ENCODE measurements around the gene HOXA3. TPM values are rescaled to one million over a fixed set of nuclear protein-coding genes. Genes with fewer than 3 reads are reported as not detected.

The HOXA3 gene
- total RNA-seq, 1 donor from 2014 or later = 8.7 TPM

- peaks cover 91% of the 10 kb centered on the region for H3K27me3 ChIP-seq
- H3K9me3 ChIP-seq = no peaks in the 10 kb centered on the region
- peaks cover 27% of the 10 kb centered on the region for H3K4me1 ChIP-seq
- DNase-seq (peak; percentile 68), ATAC-seq (peak; percentile 50)
- no peak overlapping the region for H3K27ac ChIP-seq
- TF ChIP-seq, protein P1, sequence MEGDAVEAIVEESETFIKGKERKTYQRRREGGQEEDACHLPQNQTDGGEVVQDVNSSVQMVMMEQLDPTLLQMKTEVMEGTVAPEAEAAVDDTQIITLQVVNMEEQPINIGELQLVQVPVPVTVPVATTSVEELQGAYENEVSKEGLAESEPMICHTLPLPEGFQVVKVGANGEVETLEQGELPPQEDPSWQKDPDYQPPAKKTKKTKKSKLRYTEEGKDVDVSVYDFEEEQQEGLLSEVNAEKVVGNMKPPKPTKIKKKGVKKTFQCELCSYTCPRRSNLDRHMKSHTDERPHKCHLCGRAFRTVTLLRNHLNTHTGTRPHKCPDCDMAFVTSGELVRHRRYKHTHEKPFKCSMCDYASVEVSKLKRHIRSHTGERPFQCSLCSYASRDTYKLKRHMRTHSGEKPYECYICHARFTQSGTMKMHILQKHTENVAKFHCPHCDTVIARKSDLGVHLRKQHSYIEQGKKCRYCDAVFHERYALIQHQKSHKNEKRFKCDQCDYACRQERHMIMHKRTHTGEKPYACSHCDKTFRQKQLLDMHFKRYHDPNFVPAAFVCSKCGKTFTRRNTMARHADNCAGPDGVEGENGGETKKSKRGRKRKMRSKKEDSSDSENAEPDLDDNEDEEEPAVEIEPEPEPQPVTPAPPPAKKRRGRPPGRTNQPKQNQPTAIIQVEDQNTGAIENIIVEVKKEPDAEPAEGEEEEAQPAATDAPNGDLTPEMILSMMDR (IDR thresholded peaks at IDR 0.05) = no peak
- peak overlapping the region; percentile 62 for H3K4me3 ChIP-seq
- intact Hi-C loops (cut with DNase I) = loop anchor here (10.0 kb wide), 2 partner anchors 1266 to 1296 kb away; no protein-coding TSS in a partner anchor
- no peaks in the 10 kb centered on the region for H3K36me3 ChIP-seq
These were observed 8.9 kb upstream of the HOXA3 start for GRCh38 chr7:27161214-27161720.

- intact Hi-C loops (cut with DNase I) = loop anchor here (10.0 kb wide), 2 partner anchors 1266 to 1296 kb away; no protein-coding TSS in a partner anchor
- peaks cover 24% of the 10 kb centered on the region for H3K4me1 ChIP-seq
- ATAC-seq (peak; percentile 93), DNase-seq (peak; percentile 92)
- H3K4me3 ChIP-seq = peak overlapping the region; percentile 62
- peaks cover 90% of the 10 kb centered on the region for H3K27me3 ChIP-seq
- no peaks in the 10 kb centered on the region for H3K36me3 ChIP-seq
- no peaks in the 10 kb centered on the region for H3K9me3 ChIP-seq
- peak overlapping the region; percentile 44 for H3K27ac ChIP-seq
- TF ChIP-seq, protein P1 (IDR thresholded peaks at IDR 0.05) = peak; percentile 99
These were observed 8.3 kb upstream of the HOXA3 start for GRCh38 chr7:27160546-27161213.

DNA sequence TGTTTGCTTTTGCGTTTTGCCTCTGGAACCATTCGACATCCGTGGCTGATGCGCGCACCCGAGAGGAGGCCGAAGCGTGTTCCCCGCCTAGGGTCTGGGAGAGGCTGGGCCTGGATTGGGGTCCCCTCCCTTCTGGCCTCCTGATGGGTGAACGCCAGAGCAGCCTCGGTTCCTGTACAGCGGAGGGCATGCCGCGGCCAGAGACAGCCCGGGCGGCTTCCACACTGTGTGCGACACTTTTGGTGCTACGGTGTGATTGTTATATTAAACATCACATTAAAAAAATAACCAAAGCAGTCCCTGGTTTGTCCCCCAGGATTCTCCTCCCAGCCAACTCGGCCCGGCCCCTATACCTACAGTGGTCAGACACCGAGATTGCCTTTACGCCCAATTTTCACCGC, 7.8 kb upstream of the HOXA3 start:
- H3K9me3 ChIP-seq = no peaks in the 10 kb centered on the region
- intact Hi-C loops (cut with DNase I) = loop anchor here (10.0 kb wide), 2 partner anchors 1265 to 1295 kb away; no protein-coding TSS in a partner anchor
- no peak overlapping the region for H3K27ac ChIP-seq
- TF ChIP-seq, protein P1 (IDR thresholded peaks at IDR 0.05) = no peak
- peak; percentile 63 for DNase-seq
- ATAC-seq = no peak
- H3K27me3 ChIP-seq = peaks cover 90% of the 10 kb centered on the region
- no peaks in the 10 kb centered on the region for H3K36me3 ChIP-seq
- peak overlapping the region; percentile 62 for H3K4me3 ChIP-seq
- H3K4me1 ChIP-seq = peaks cover 27% of the 10 kb centered on the region

DNA sequence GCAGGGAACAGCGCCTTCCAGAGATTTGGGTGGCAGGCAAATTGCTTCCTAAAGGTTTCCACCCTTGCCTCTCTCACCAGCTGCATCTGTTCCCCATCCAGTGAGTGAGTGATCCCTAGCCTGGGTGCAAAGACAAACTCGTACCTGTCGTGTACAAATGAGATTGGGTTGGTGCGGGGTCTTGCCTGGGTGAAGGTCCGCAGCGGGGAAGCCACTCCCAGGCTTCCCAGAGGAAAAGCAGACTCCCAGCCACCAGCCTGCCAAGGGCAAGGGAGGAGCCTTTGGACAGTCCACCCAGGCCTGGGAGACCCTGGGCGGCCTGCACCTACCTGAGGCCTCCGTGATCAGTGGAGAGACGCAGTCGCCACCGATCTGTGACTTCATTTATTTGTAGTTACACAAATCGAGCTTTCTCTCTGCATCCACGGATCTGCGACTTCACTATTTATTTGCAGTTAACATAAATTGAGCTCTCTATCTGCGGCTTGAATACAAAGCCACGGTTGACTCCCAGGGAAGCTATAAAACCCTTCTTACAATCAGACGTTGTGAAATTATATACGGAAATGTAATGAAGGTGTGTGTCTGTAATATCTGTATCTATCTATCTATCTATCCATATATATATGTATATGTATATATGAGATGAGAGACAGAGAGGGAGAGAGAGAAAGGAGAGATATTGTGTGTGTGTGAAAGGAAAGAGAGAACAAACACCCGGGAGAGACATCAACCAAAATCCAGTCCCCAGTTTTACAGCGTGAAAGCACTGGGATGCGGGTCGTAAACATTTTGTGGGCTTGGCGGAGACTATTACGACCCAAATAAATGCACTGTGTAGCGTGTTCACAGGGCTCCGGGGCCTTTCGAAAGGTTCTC, 7.1 kb upstream of the HOXA3 start:
- intact Hi-C loops (cut with DNase I) = loop anchor here (5.0 to 10.0 kb wide), 3 partner anchors 787 to 1295 kb away; no protein-coding TSS in a partner anchor
- no peaks in the 10 kb centered on the region for H3K9me3 ChIP-seq
- no peak overlapping the region for H3K4me3 ChIP-seq
- TF ChIP-seq, protein P1 (IDR thresholded peaks at IDR 0.05) = no peak
- no peaks in the 10 kb centered on the region for H3K36me3 ChIP-seq
- no peak overlapping the region for H3K27ac ChIP-seq
- H3K4me1 ChIP-seq = peaks cover 28% of the 10 kb centered on the region
- DNase-seq (no peak), ATAC-seq (no peak)
- H3K27me3 ChIP-seq = peaks cover 90% of the 10 kb centered on the region

GRCh38 chr7:27158436-27159265, 6.3 kb upstream of the HOXA3 start:
- H3K27me3 ChIP-seq = peaks cover 90% of the 10 kb centered on the region
- ATAC-seq (no peak), DNase-seq (peak; percentile 64)
- no peaks in the 10 kb centered on the region for H3K9me3 ChIP-seq
- TF ChIP-seq, protein P1 (IDR thresholded peaks at IDR 0.05) = no peak
- intact Hi-C loops (cut with DNase I) = loop anchor here (5.0 kb wide), 1 partner anchor 786 kb away; no protein-coding TSS in a partner anchor
- no peaks in the 10 kb centered on the region for H3K36me3 ChIP-seq
- peaks cover 28% of the 10 kb centered on the region for H3K4me1 ChIP-seq
- no peak overlapping the region for H3K27ac ChIP-seq
- H3K4me3 ChIP-seq = no peak overlapping the region

Measured in upper lobe of right lung (tissue), 1 donor.